IMR-90 (cell line): ENCODE data around the gene RBKS. TPM values are rescaled to one million over a fixed set of nuclear protein-coding genes. Genes with fewer than 3 reads are reported as not detected.

Source experiments
- ATAC-seq: fragments of 200-7000 bp; cut with Tn5 transposase; 2 replicates; pipeline ENCODE4 v1.9.1; 2020; ENCODE audit warnings: low read depth, mild to moderate bottlenecking, moderate library complexity
- BruUV-seq: library from RNA; stranded (reverse); fragments of 400-500 nt; replicated peaks from 2 replicates; lab custom pipeline; 2021; lab: Mats Ljungman, UMichigan
- CTCF ChIA-PET: fragments of 300-600 bp; formaldehyde crosslinking; extraction: SDS; loops from one replicate; lab custom pipeline; 2021; ENCODE audit warnings: antibody characterized with exemption; lab: Yijun Ruan, JAX
- POLR2A ChIA-PET: fragments of 300-600 bp; sonication (Branson Sonifier 250); formaldehyde crosslinking; loops from one replicate; lab custom pipeline; 2022; ENCODE audit warnings: antibody characterized with exemption; ENCODE audit not compliant: unreplicated experiment; lab: Charles Lee
- DNase-seq: peaks from one replicate; pipeline ENCODE4 v3.0.0; 2013
- H2AFZ ChIP-seq: replicated peaks from 2 replicates; pipeline ENCODE3; 2013; ENCODE audit warnings: low read length, mild to moderate bottlenecking; ENCODE audit not compliant: poor library complexity
- H2AK5ac ChIP-seq: 2 replicates; pipeline ENCODE4 v1.6.1; 2013; ENCODE audit warnings: low read depth, low read length, inconsistent platforms
- H2AK9ac ChIP-seq: replicated peaks from 2 replicates; pipeline ENCODE3; 2013; ENCODE audit warnings: mild to moderate bottlenecking, low read depth, low read length, moderate library complexity; ENCODE audit not compliant: poor library complexity
- H2BK120ac ChIP-seq: 2 replicates; pipeline ENCODE4 v1.6.1; 2013; ENCODE audit warnings: low read depth, low read length, inconsistent platforms
- H2BK15ac ChIP-seq: 3 replicates; pipeline ENCODE4 v1.6.1; 2013; ENCODE audit warnings: low read depth, low read length, inconsistent platforms
- H2BK20ac ChIP-seq: 2 replicates; pipeline ENCODE4 v1.6.1; 2013; ENCODE audit warnings: low read depth, mild to moderate bottlenecking, inconsistent platforms, low read length, moderate library complexity
- H2BK5ac ChIP-seq: 2 replicates; pipeline ENCODE4 v1.6.1; 2013; ENCODE audit warnings: mild to moderate bottlenecking, low read depth, low read length, inconsistent platforms; ENCODE audit not compliant: poor library complexity, severe bottlenecking
- H3K14ac ChIP-seq: replicated peaks from 2 replicates; pipeline ENCODE4 v1.6.1; 2013; ENCODE audit warnings: low read depth, low read length, inconsistent platforms
- H3K18ac ChIP-seq: 2 replicates; pipeline ENCODE4 v1.6.1; 2013; ENCODE audit warnings: low read depth, low read length, control low read depth
- H3K23ac ChIP-seq: 2 replicates; pipeline ENCODE4 v1.6.1; 2013; ENCODE audit warnings: low read depth, low read length, inconsistent platforms
- H3K27ac ChIP-seq: 2 replicates; pipeline ENCODE4 v1.5.1; 2013; ENCODE audit warnings: mild to moderate bottlenecking, control low read depth, low read length; ENCODE audit not compliant: insufficient read depth
- H3K27me3 ChIP-seq: 2 replicates; pipeline ENCODE4 v1.6.1; 2013; ENCODE audit warnings: low read length; ENCODE audit not compliant: control insufficient read depth, insufficient read depth
- H3K36me3 ChIP-seq: 2 replicates; pipeline ENCODE4 v1.6.1; 2013; ENCODE audit warnings: low read length, mixed read lengths; ENCODE audit not compliant: control insufficient read depth, insufficient read depth
- H3K4ac ChIP-seq: 2 replicates; pipeline ENCODE4 v1.6.1; 2013; ENCODE audit warnings: low read depth, low read length, inconsistent platforms
- H3K4me1 ChIP-seq: 2 replicates; pipeline ENCODE4 v1.6.1; 2013; ENCODE audit warnings: low read length, mixed read lengths; ENCODE audit not compliant: control insufficient read depth, insufficient read depth
- H3K4me2 ChIP-seq: 2 replicates; pipeline ENCODE4 v1.6.1; 2013; ENCODE audit warnings: low read depth, mild to moderate bottlenecking, control low read depth, low read length, moderate library complexity
- H3K4me3 ChIP-seq: 2 replicates; pipeline ENCODE4 v1.5.1; 2013; ENCODE audit warnings: low read depth, mild to moderate bottlenecking, control low read depth, low read length, moderate library complexity; ENCODE audit not compliant: insufficient read depth
- H3K56ac ChIP-seq: 2 replicates; pipeline ENCODE4 v1.6.1; 2013; ENCODE audit warnings: low read length, inconsistent platforms; ENCODE audit not compliant: insufficient read depth; ENCODE audit errors: extremely low read depth
- H3K79me1 ChIP-seq, 2 experiments: 2 replicates each; pipeline ENCODE4 v1.6.1; 2013; ENCODE audit warnings: low read length in 2 of 2, inconsistent platforms in 1 of 2, low read depth in 1 of 2
- H3K9ac ChIP-seq: 2 replicates; pipeline ENCODE4 v1.6.1; 2013; ENCODE audit warnings: low read depth, low read length, control low read depth
- H3K9me1 ChIP-seq: 2 replicates; pipeline ENCODE4 v1.6.1; 2013; ENCODE audit warnings: low read length, inconsistent platforms; ENCODE audit not compliant: insufficient read depth
- H3K9me3 ChIP-seq: 2 replicates; pipeline ENCODE4 v1.6.1; 2013; ENCODE audit warnings: low read length; ENCODE audit not compliant: control insufficient read depth, insufficient read depth
- H4K20me1 ChIP-seq: 2 replicates; pipeline ENCODE4 v1.6.1; 2013; ENCODE audit warnings: low read length, inconsistent platforms; ENCODE audit not compliant: insufficient read depth
- H4K5ac ChIP-seq: 2 replicates; pipeline ENCODE4 v1.6.1; 2013; ENCODE audit warnings: mild to moderate bottlenecking, low read depth, low read length, control low read depth
- H4K8ac ChIP-seq, 2 experiments: 2 replicates each; pipeline ENCODE4 v1.6.1; 2013; ENCODE audit warnings: low read depth in 2 of 2, low read length in 2 of 2, control low read depth in 1 of 2, inconsistent platforms in 1 of 2
- H4K91ac ChIP-seq: 2 replicates; pipeline ENCODE4 v1.6.1; 2013; ENCODE audit warnings: low read depth, low read length, inconsistent platforms; ENCODE audit not compliant: insufficient read depth
- BHLHE40 ChIP-seq: fragments of 150-350 bp; IDR thresholded peaks from 2 replicates; pipeline ENCODE4 v1.6.1; 2016; ENCODE audit warnings: mild to moderate bottlenecking, low read depth, low read length
- CEBPB ChIP-seq: IDR thresholded peaks from 2 replicates; pipeline ENCODE4 v1.6.1; 2012; ENCODE audit warnings: low read depth, low read length, improper control_type of control experiment
- CHD1 ChIP-seq: IDR thresholded peaks from 2 replicates; pipeline ENCODE4 v1.6.1; 2012; ENCODE audit warnings: low read depth, low read length, improper control_type of control experiment
- CTCF ChIP-seq: conservative IDR thresholded peaks from 2 replicates; pipeline ENCODE4 v1.5.1; 2012; ENCODE audit warnings: mild to moderate bottlenecking, low read depth, low read length, improper control_type of control experiment
- ELK1 ChIP-seq: fragments of 150-350 bp; IDR thresholded peaks from 2 replicates; pipeline ENCODE4 v1.6.1; 2016; ENCODE audit warnings: low read depth, mild to moderate bottlenecking, low read length, moderate library complexity, borderline replicate concordance
- FOS ChIP-seq: fragments of 150-350 bp; IDR thresholded peaks from 2 replicates; pipeline ENCODE4 v1.6.1; 2016; ENCODE audit warnings: low read depth, low read length
- MAFK ChIP-seq: IDR thresholded peaks from 2 replicates; pipeline ENCODE4 v1.6.1; 2012; ENCODE audit warnings: low read depth, low read length, improper control_type of control experiment
- MAZ ChIP-seq: IDR thresholded peaks from 2 replicates; pipeline ENCODE4 v1.6.1; 2012; ENCODE audit warnings: low read depth, mild to moderate bottlenecking, low read length, improper control_type of control experiment, moderate library complexity, borderline replicate concordance
- MXI1 ChIP-seq: IDR thresholded peaks from 2 replicates; pipeline ENCODE4 v1.6.1; 2012; ENCODE audit warnings: low read depth, mild to moderate bottlenecking, low read length, moderate library complexity, borderline replicate concordance
- NFE2L2 ChIP-seq: fragments of 150-350 bp; IDR thresholded peaks from 2 replicates; pipeline ENCODE4 v1.6.1; 2016; ENCODE audit warnings: low read depth, mild to moderate bottlenecking, low read length
- POLR2A ChIP-seq: IDR thresholded peaks from 2 replicates; pipeline ENCODE4 v1.6.1; 2012; ENCODE audit warnings: mild to moderate bottlenecking, low read depth, low read length
- RAD21 ChIP-seq: IDR thresholded peaks from 2 replicates; pipeline ENCODE4 v1.6.1; 2012; ENCODE audit warnings: low read length, improper control_type of control experiment
- RCOR1 ChIP-seq: IDR thresholded peaks from 2 replicates; pipeline ENCODE4 v1.6.1; 2012; ENCODE audit warnings: mild to moderate bottlenecking, low read length, improper control_type of control experiment; ENCODE audit not compliant: insufficient replicate concordance
- RFX5 ChIP-seq: IDR thresholded peaks from 2 replicates; pipeline ENCODE4 v1.8.0; 2012; ENCODE audit warnings: low read depth, mild to moderate bottlenecking, low read length, moderate library complexity
- SMC3 ChIP-seq: fragments of 150-350 bp; IDR thresholded peaks from 2 replicates; pipeline ENCODE4 v1.6.1; 2016; ENCODE audit warnings: low read depth, mild to moderate bottlenecking, antibody characterized with exemption, low read length, moderate library complexity
- USF2 ChIP-seq: fragments of 150-350 bp; IDR thresholded peaks from 2 replicates; pipeline ENCODE4 v1.6.1; 2017; ENCODE audit warnings: mild to moderate bottlenecking, antibody characterized with exemption, low read length, low read depth
- WGBS, 2 experiments: methylation state at CpG; one replicate each; pipeline versions ENCODE4 v1.1.5 to v1.1.7; 2013; ENCODE audit warnings: missing lambda C conversion rate in 2 of 2; ENCODE audit not compliant: insufficient read length in 1 of 2; ENCODE audit errors: extremely low coverage in 2 of 2; 5-methylcytosine and 5-hydroxymethylcytosine counted together
- dilution Hi-C: fragments of 300-500 bp; cut with HindIII; formaldehyde crosslinking; loops from one replicate; pipeline ENCODE4 v1.14.3; 2018; ENCODE audit warnings: low sequenced_read_pairs; ENCODE audit not compliant: unreplicated experiment
- in situ Hi-C: fragments of 300-500 bp; cut with MboI; formaldehyde crosslinking; loops from 3 replicates; pipeline ENCODE4 v1.14.3; 2019; ENCODE audit warnings: low sequenced_read_pairs, inconsistent platforms, mixed read lengths
- intact Hi-C: fragments of 100-400 bp; cut with micrococcal nuclease; formaldehyde crosslinking; loops from 2 replicates; pipeline ENCODE4 v1.10.0; 2022
- polyA plus RNA-seq, 3 experiments: library from polyadenylated mRNA; depleted of rRNA; stranded (reverse); fragments of >200 nt; gene quantifications; 2 replicates each; pipeline ENCODE4 v1.2.3, GENCODE V29; 2012; ENCODE audit warnings: low replicate concordance in 1 of 3
- total RNA-seq: library from RNA; depleted of rRNA; stranded (reverse); fragments of >200 nt; gene quantifications from 2 replicates; pipeline ENCODE4 v1.2.3, GENCODE V29; 2012

RBKS gene
- total and polyA plus RNA-seq, 2 of the 4 experiments (the other 2 are of a cell fraction), result 1.1 to 1.4 TPM

GRCh38 chr2:27734305-27734704 lies 155.9 kb downstream of the RBKS start:
- intact Hi-C loops, result no loop called here
- no peaks in the 10 kb centered on the region for H3K36me3 ChIP-seq
- no peak overlapping the region for H3K27ac ChIP-seq
- CTCF ChIA-PET, result no interaction called here
- H4K5ac ChIP-seq, result no peak overlapping the region
- H3K27me3 ChIP-seq, result no peaks in the 10 kb centered on the region
- no peak overlapping the region for H3K9ac ChIP-seq
- no peak overlapping the region for H3K56ac ChIP-seq
- WGBS, 2 experiments, result no CpG with 5 or more reads among the region's 1 CpG
- no peaks in the 10 kb centered on the region for H4K20me1 ChIP-seq
- ATAC-seq (no peak), DNase-seq (no peak)
- H2AFZ ChIP-seq, result no peak overlapping the region
- H2AK5ac ChIP-seq, result no peak overlapping the region
- no peak overlapping the region for H3K4me2 ChIP-seq
- H3K18ac ChIP-seq, result no peak overlapping the region
- no peak overlapping the region for H2BK5ac ChIP-seq
- dilution Hi-C loops, result no loop called here
- in situ Hi-C loops, result no loop called here
- no peaks in the 10 kb centered on the region for H3K9me3 ChIP-seq
- H4K8ac ChIP-seq, result no peak overlapping the region
- no peak overlapping the region for H4K91ac ChIP-seq
- no peak overlapping the region for H2BK15ac ChIP-seq
- TF ChIP-seq RFX5, result no peak
- no peak for TF ChIP-seq BHLHE40
- TF ChIP-seq RAD21, result no peak
- no peak for TF ChIP-seq FOS
- TF ChIP-seq CEBPB, result no peak
- no peak for TF ChIP-seq MXI1
- no peak for TF ChIP-seq CHD1
- TF ChIP-seq SMC3, result no peak
- no peak for TF ChIP-seq RCOR1
- TF ChIP-seq USF2, result no peak
- no peak for TF ChIP-seq ELK1
- TF ChIP-seq NFE2L2, result no peak
- no peak for TF ChIP-seq MAZ
- no peak for TF ChIP-seq POLR2A
- TF ChIP-seq CTCF, result no peak
- no peak for TF ChIP-seq MAFK
- H3K4me1 ChIP-seq, result peaks cover 9% of the 10 kb centered on the region
- no peak overlapping the region for H2BK20ac ChIP-seq
- H3K4me3 ChIP-seq, result no peak overlapping the region
- peaks cover 4% of the 10 kb centered on the region for H3K9me1 ChIP-seq
- H3K4ac ChIP-seq, result no peak overlapping the region
- H3K14ac ChIP-seq, result no peak overlapping the region
- POLR2A ChIA-PET, result no interaction called here
- BruUV-seq, result no TSS peak
- H3K79me1 ChIP-seq, result no peaks in the 10 kb centered on the region
- H3K23ac ChIP-seq, result no peak overlapping the region
- H2AK9ac ChIP-seq, result no peak overlapping the region
- no peak overlapping the region for H2BK120ac ChIP-seq
